A549 treated with RU486 at 1 μM for 4 hours (cell line): Measurements from ENCODE around the gene TMEM140. TPM values are rescaled to one million over a fixed set of nuclear protein-coding genes. Genes with fewer than 3 reads are reported as not detected.

Experiments
- total RNA-seq: library from RNA; stranded (reverse); fragments of 200-300 nt; extraction: Qiagen RNA extraction; gene quantifications from 5 replicates; pipeline ENCODE4 v1.2.3, GENCODE V29; 2022; ENCODE audit warnings: low read depth

Gene TMEM140
- total RNA-seq, result 1.1 to 2.0 TPM (median 1.4 TPM) in 5 replicates

GRCh38 chr7:135147899-135148721 is at the start of gene TMEM140:
Gene TMEM140 (plus strand): TSS chr7:135148072. CDS start chr7:135164442, 16,370 bp downstream.

GRCh38 chr7:135170274-135170997 is 22.6 kb downstream of the TMEM140 start, which contains the start of gene CYREN:
Gene CYREN (minus strand): TSS chr7:135170707. CDS start chr7:135168922, 1,785 bp downstream.

GRCh38 chr7:135211179-135211945 is 63.5 kb downstream of the TMEM140 start, which contains the start of gene WDR91:
Gene WDR91 (minus strand): TSS chr7:135211526. CDS start chr7:135211502, 24 bp downstream.

Other genes with a start within 250 kb of the TMEM140 start
- gene AGBL3, start 161.6 kb upstream of the TMEM140 start, total RNA-seq, result 0.66 to 1.5 TPM (median 1.1 TPM) in 5 replicates
- 66.7 to 83.3 TPM (median 69.3 TPM) in 5 replicates for gene CYREN, start 22.6 kb downstream of the TMEM140 start, total RNA-seq
- gene WDR91, start 63.5 kb downstream of the TMEM140 start, total RNA-seq, result 5.2 to 7.8 TPM (median 6.4 TPM) in 5 replicates
- gene STRA8, start 85.8 kb downstream of the TMEM140 start, total RNA-seq, result not detected in 5 replicates